Esophagus (tissue), 2 donors: ENCODE results near the gene MOB3A. TPM values are rescaled to one million over a fixed set of nuclear protein-coding genes. Genes with fewer than 3 reads are reported as not detected.
"Not testable (repeated sequence)": the region's sequence is repeated elsewhere in the genome, so short reads cannot be mapped to it uniquely, and the experiment has no call there.

ENCODE experiments used
- H3K27ac ChIP-seq, 2 donors: one replicate each; pipeline ENCODE4 v1.5.1; 2013; ENCODE audit warnings: low read depth in 2 of 2, mild to moderate bottlenecking in 2 of 2, inconsistent platforms in 1 of 2, low read length in 1 of 2, moderate library complexity in 1 of 2
- H3K27me3 ChIP-seq, 2 donors: one replicate each; pipeline ENCODE4 v1.6.1; 2013; ENCODE audit warnings: low read length in 2 of 2, control low read depth in 1 of 2, mild to moderate bottlenecking in 1 of 2; ENCODE audit not compliant: insufficient read depth in 2 of 2, control insufficient read depth in 1 of 2
- H3K36me3 ChIP-seq, 2 donors: one replicate each; pipeline ENCODE4 v1.6.1; 2013; ENCODE audit warnings: low read length in 1 of 2; ENCODE audit not compliant: control insufficient read depth in 2 of 2, insufficient read depth in 2 of 2
- H3K4me1 ChIP-seq, 2 donors: one replicate each; pipeline ENCODE4 v1.6.1; 2013; ENCODE audit warnings: low read length in 1 of 2; ENCODE audit not compliant: control insufficient read depth in 2 of 2, insufficient read depth in 2 of 2
- H3K4me3 ChIP-seq, 2 donors: one replicate each; pipeline ENCODE4 v1.5.1; 2013; ENCODE audit warnings: low read length in 2 of 2, mild to moderate bottlenecking in 2 of 2, low read depth in 1 of 2, moderate library complexity in 1 of 2
- H3K9me3 ChIP-seq, 2 donors: one replicate each; pipeline ENCODE4 v1.6.1; 2013; ENCODE audit warnings: mild to moderate bottlenecking in 2 of 2, low read depth in 1 of 2, low read length in 1 of 2, moderate library complexity in 1 of 2; ENCODE audit not compliant: control insufficient read depth in 2 of 2, insufficient read depth in 1 of 2
- WGBS, 2 donors: extraction: QIAGEN DNeasy Blood & Tissue Kit; methylation state at CpG; one replicate each; pipeline ENCODE4 v1.1.7; 2013; 5-methylcytosine and 5-hydroxymethylcytosine counted together
- polyA plus RNA-seq, 2 donors: library from polyadenylated mRNA; stranded (reverse); fragments of 200-250 nt; gene quantifications; one replicate each; pipeline ENCODE4 v1.2.3, GENCODE V29; 2013
- donor health status: healthy with polysubstance abuse.
- donor health status: Bipolar disorder and iron deficiency.

MOB3A gene
- polyA plus RNA-seq, 2 donors, result 11.0 to 12.4 TPM

GRCh38 chr19:2135474-2136402, 39.6 kb upstream of the MOB3A start:
- WGBS, 2 donors, result 90% methylated on average over 47 to 50 of the region's 50 CpGs
- Histone ChIP-seq H3K27me3 (no peaks in the 10 kb centered on the region), H3K9me3 (no peaks in the 10 kb centered on the region), H3K4me3 (no peak overlapping the region), H3K27ac (no peak overlapping the region), H3K36me3 (peaks cover 34 to 64% of the 10 kb centered on the region in 2 donors), H3K4me1 (no peaks in the 10 kb centered on the region)

GRCh38 chr19:2132731-2133490, 36.8 kb upstream of the MOB3A start:
- 85 to 89% methylated on average over 19 of the region's 19 CpGs for WGBS, 2 donors

DNA sequence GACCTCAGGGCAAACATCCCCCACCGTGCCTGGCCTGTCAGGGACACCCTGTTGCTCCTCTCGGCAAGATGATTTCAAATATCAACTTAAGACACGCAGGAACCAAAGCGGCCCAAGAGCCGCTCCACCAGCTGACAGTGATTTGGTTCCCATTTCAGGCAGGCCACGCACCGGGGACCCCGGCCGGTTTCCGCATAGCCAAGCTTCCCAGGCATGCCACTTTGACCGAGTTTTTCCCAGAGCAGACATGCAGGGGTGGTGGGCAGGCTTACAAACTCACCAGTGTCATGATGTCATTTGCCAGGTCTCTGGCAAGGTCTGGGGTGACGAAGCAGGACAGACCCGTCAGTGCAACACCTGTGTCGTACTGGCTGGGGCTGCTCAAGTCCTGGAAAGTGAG, 36.1 kb upstream of the MOB3A start:
- no peaks in the 10 kb centered on the region for H3K27me3 ChIP-seq
- H3K27ac ChIP-seq, result no peak overlapping the region
- H3K9me3 ChIP-seq, result no peaks in the 10 kb centered on the region
- H3K4me1 ChIP-seq, result no peaks in the 10 kb centered on the region
- H3K36me3 ChIP-seq, result peaks cover 45 to 69% of the 10 kb centered on the region in 2 donors
- WGBS, 2 donors, result 96% methylated on average over 14 of the region's 14 CpGs
- H3K4me3 ChIP-seq, result no peak overlapping the region

More at GRCh38 chr19:2132731-2133490, 36.8 kb upstream of the MOB3A start:
- Histone ChIP-seq H3K27me3 (no peaks in the 10 kb centered on the region), H3K27ac (no peak overlapping the region), H3K4me3 (no peak overlapping the region), H3K9me3 (no peaks in the 10 kb centered on the region), H3K4me1 (no peaks in the 10 kb centered on the region), H3K36me3 (peaks cover 47 to 69% of the 10 kb centered on the region in 2 donors)

GRCh38 chr19:2131012-2131975, 35.2 kb upstream of the MOB3A start:
- H3K9me3 ChIP-seq, H3K4me3 ChIP-seq, H3K27ac ChIP-seq, H3K4me1 ChIP-seq, H3K27me3 ChIP-seq: not testable (repeated sequence)
- WGBS, 2 donors, result 89 to 93% methylated on average over 67 of the region's 67 CpGs
- peaks cover 43 to 68% of the 10 kb centered on the region in 2 donors for H3K36me3 ChIP-seq

DNA sequence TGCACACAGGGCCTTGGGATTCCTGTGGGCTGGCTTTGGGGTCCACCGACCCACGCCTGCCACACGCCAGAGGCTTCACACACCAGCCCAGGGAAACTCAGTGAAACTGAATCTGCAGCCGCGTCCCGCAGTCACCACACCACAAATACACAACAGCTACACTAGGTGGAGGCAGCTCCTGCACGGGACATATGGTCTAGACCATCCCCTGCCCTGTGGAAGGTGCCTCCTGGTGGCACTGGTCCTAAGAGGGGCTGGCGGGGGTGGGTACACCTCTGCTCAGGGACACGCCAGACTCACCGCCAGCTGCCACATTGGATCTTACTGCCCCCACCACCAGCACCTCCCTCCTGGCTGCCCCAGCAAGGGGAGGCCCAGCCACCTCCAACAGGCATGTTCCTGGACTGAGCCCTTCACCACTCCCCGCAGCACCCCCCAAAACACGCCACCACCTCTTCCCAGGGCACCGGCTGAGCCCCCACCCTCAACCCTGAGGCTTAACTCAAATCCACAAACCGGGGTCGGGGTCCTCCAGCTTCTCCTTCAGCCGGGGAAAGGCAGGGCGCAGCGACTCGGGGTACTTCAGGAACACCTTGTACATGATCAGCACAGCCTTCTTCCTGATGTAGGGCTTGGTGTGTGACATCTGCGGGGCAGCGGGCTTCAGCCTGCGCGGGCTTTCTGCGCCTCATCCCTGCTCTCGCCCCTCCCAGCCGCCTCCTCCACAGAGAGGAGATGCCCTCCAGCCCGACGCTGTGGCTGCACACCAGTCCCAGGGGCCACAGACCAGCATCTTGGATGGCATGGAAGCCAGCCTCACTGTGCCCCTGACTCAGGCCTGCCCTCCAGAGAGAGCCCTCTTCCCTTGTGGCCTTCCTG, 34.0 kb upstream of the MOB3A start:
- H3K27ac ChIP-seq, result no peak overlapping the region
- no peaks in the 10 kb centered on the region for H3K9me3 ChIP-seq
- peaks cover 39 to 62% of the 10 kb centered on the region in 2 donors for H3K36me3 ChIP-seq
- no peak overlapping the region for H3K4me3 ChIP-seq
- no peaks in the 10 kb centered on the region for H3K27me3 ChIP-seq
- H3K4me1 ChIP-seq, result no peaks in the 10 kb centered on the region
- WGBS, 2 donors, result 95 to 96% methylated on average over 28 of the region's 28 CpGs

DNA sequence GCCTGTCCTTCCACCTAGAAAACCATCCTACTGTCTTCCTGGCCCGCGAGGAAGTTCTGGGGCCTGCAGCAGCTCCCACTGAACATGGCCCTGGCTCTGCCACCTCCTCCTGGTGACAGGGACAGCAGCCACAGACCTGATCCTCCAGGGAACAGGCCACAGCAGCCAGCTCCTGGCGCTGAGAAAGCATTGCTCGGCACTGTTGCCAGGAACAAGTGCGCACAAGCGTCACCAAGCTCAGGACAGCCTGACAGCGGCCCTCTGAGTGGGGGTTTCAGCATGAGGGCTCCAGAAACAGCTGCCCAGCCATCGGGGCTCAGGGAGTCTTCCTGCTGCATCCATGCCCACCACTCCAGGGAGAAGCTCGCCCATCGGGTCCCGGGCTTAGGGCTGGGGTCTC, 33.4 kb upstream of the MOB3A start:
- peaks cover 39 to 62% of the 10 kb centered on the region in 2 donors for H3K36me3 ChIP-seq
- no peak overlapping the region for H3K4me3 ChIP-seq
- no peaks in the 10 kb centered on the region for H3K27me3 ChIP-seq
- H3K27ac ChIP-seq, result no peak overlapping the region
- no peaks in the 10 kb centered on the region for H3K9me3 ChIP-seq
- no peaks in the 10 kb centered on the region for H3K4me1 ChIP-seq
- 93 to 97% methylated on average over 11 of the region's 11 CpGs for WGBS, 2 donors

DNA sequence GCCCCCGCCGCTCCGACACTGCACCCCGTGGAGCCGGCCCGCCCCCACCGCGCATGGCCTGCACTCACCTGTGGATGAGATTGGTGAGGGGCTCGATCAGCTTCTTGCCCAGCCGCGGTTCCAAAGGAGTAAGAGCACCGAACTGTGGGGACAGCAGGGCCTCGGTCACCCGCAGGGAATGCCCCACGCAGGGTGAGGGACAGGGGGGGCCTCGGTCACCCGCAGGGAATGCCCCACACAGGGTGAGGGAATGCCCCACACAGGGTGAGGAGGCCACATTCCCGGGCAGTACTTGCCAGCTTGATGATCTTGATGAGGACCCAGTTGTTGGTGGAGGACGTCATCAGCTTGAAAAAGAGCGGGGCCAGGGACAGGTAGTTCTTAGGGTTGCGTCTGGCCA, 32.9 kb upstream of the MOB3A start:
- WGBS, 2 donors, result 93 to 96% methylated on average over 20 to 21 of the region's 21 CpGs
- Histone ChIP-seq H3K27me3 (no peaks in the 10 kb centered on the region), H3K9me3 (no peaks in the 10 kb centered on the region), H3K27ac (no peak overlapping the region), H3K4me3 (no peak overlapping the region), H3K36me3 (peaks cover 43 to 65% of the 10 kb centered on the region in 2 donors), H3K4me1 (no peaks in the 10 kb centered on the region)

GRCh38 chr19:2128252-2128651, 32.1 kb upstream of the MOB3A start:
- not testable (repeated sequence) for H3K27ac ChIP-seq, H3K4me3 ChIP-seq, H3K9me3 ChIP-seq, H3K27me3 ChIP-seq, H3K4me1 ChIP-seq
- H3K36me3 ChIP-seq, result peaks cover 47 to 73% of the 10 kb centered on the region in 2 donors
- WGBS, 2 donors, result 94 to 95% methylated on average over 21 to 31 of the region's 34 CpGs
